ENCODE data around the gene HMG20B. TPM values are rescaled to one million over a fixed set of nuclear protein-coding genes. Genes with fewer than 3 reads are reported as not detected.
A peak's percentile ranks its signal among the peaks of the same experiment; 100 is the strongest.

Gene HMG20B
- total and polyA plus RNA-seq, 2 of the 8 experiments (the other 6 are each of a cell fraction or from before 2014, with no cell fraction given), result 42.9 to 74.2 TPM

- TF ChIP-seq MAFK (IDR thresholded peaks at IDR 0.05; ENCODE audit: low read depth, low read length) (peak; percentile 86; the same call in 1 of the 2 replicates), HDAC2 (IDR thresholded peaks at IDR 0.05; ENCODE audit: borderline replicate concordance in 1 of 2, low read depth in 2 of 2, low read length in 2 of 2) (no peak), SIX5 (IDR thresholded peaks at IDR 0.05; ENCODE audit: low read depth, low read length) (no peak), RAD21 (IDR thresholded peaks at IDR 0.05 in 1 of 2, conservative IDR thresholded peaks at IDR 0.05 in 1 of 2; ENCODE audit: low read depth in 2 of 2, low read length in 2 of 2) (peak; percentile 68 to 80), EGR1 (IDR thresholded peaks at IDR 0.05; ENCODE audit: borderline replicate concordance, low read depth, low read length) (no peak), CREB1 (IDR thresholded peaks at IDR 0.05) (no peak), CHD1 (IDR thresholded peaks at IDR 0.05; ENCODE audit: low read depth, low read length) (no peak), ATF3 (IDR thresholded peaks at IDR 0.05; ENCODE audit: insufficient read depth, low read depth, low read length) (no peak), EZH2 (IDR thresholded peaks at IDR 0.05; ENCODE audit: low read depth, low read length, severe bottlenecking) (no peak), EP300 (IDR thresholded peaks at IDR 0.05; ENCODE audit: borderline replicate concordance in 1 of 2, low read depth in 2 of 2, low read length in 2 of 2) (no peak), BRCA1 (IDR thresholded peaks at IDR 0.05; ENCODE audit: low read depth, low read length) (no peak), CEBPB (IDR thresholded peaks at IDR 0.05; ENCODE audit: low read depth, low read length) (no peak), TAF1 (IDR thresholded peaks at IDR 0.05; ENCODE audit: low read depth, low read length) (no peak)
Observed at GRCh38 chr19:3618144-3618810, 45.5 kb downstream of the HMG20B start (continued).
